RWPE1 (cell line): ENCODE results near the gene PROM1.

Source experiments
- CTCF ChIA-PET: fragments of 350-600 bp; sonication (Branson Sonifier 250); formaldehyde crosslinking; extraction: SDS; loops from one replicate; lab custom pipeline; 2021; lab: Yijun Ruan, JAX
- POLR2A ChIA-PET: fragments of 400-600 bp; formaldehyde crosslinking; extraction: SDS; loops from one replicate; lab custom pipeline; 2020; ENCODE audit warnings: antibody characterized with exemption; ENCODE audit not compliant: low non-redundant PET; lab: Yijun Ruan, JAX
- DNase-seq: peaks from one replicate; pipeline ENCODE4 v3.0.0; 2012; ENCODE audit warnings: low spot score
- H3K27ac ChIP-seq: fragments of 450-650 bp; 2 replicates; pipeline ENCODE4 v1.5.1; 2017
- CTCF ChIP-seq: fragments of 450-650 bp; conservative IDR thresholded peaks from 2 replicates; pipeline ENCODE4 v1.5.1; 2017; ENCODE audit warnings: low read depth, mild to moderate bottlenecking

The PROM1 gene

GRCh38 chr4:16077786-16078185 lies 6.0 kb downstream of the PROM1 start:
- DNase-seq: no peak
- ChIA-PET POLR2A (no interaction called here), CTCF (no interaction called here)
- no peak overlapping the region for H3K27ac ChIP-seq
- no peak for TF ChIP-seq CTCF

- CTCF ChIA-PET: no interaction called here
- TF ChIP-seq CTCF: no peak
- POLR2A ChIA-PET: no interaction called here
- DNase-seq: no peak
- H3K27ac ChIP-seq: no peak overlapping the region
Observed at GRCh38 chr4:16075975-16076757, 7.7 kb downstream of the PROM1 start.

GRCh38 chr4:16075061-16075460 lies 8.8 kb downstream of the PROM1 start:
- CTCF ChIA-PET: no interaction called here
- no peak for TF ChIP-seq CTCF
- H3K27ac ChIP-seq: no peak overlapping the region
- DNase-seq: no peak
- POLR2A ChIA-PET: no interaction called here

- TF ChIP-seq CTCF: no peak
- no peak overlapping the region for H3K27ac ChIP-seq
- CTCF ChIA-PET: no interaction called here
- POLR2A ChIA-PET: no interaction called here
- DNase-seq: no peak
Observed at GRCh38 chr4:16072168-16072567, 11.7 kb downstream of the PROM1 start.

GRCh38 chr4:16070203-16070602 lies 13.6 kb downstream of the PROM1 start:
- CTCF ChIA-PET: no interaction called here
- H3K27ac ChIP-seq: no peak overlapping the region
- POLR2A ChIA-PET: no interaction called here
- TF ChIP-seq CTCF: no peak
- no peak for DNase-seq

- CTCF ChIA-PET: no interaction called here
Observed at GRCh38 chr4:16067515-16067914, 16.3 kb downstream of the PROM1 start.

More at GRCh38 chr4:16067515-16067914, 16.3 kb downstream of the PROM1 start:
- H3K27ac ChIP-seq: no peak overlapping the region
- DNase-seq: no peak
- POLR2A ChIA-PET: no interaction called here
- TF ChIP-seq CTCF: no peak
